IMR-90 (cell line): ENCODE results near the gene SPEM1. TPM values are rescaled to one million over a fixed set of nuclear protein-coding genes. Genes with fewer than 3 reads are reported as not detected.

Experiments used
- ATAC-seq: fragments of 200-7000 bp; cut with Tn5 transposase; 2 replicates; pipeline ENCODE4 v1.9.1; 2020; ENCODE audit warnings: low read depth, mild to moderate bottlenecking, moderate library complexity
- BruUV-seq: library from RNA; stranded (reverse); fragments of 400-500 nt; replicated peaks from 2 replicates; lab custom pipeline; 2021; lab: Mats Ljungman, UMichigan
- CTCF ChIA-PET: fragments of 300-600 bp; formaldehyde crosslinking; extraction: SDS; loops from one replicate; lab custom pipeline; 2021; ENCODE audit warnings: antibody characterized with exemption; lab: Yijun Ruan, JAX
- POLR2A ChIA-PET: fragments of 300-600 bp; sonication (Branson Sonifier 250); formaldehyde crosslinking; loops from one replicate; lab custom pipeline; 2022; ENCODE audit warnings: antibody characterized with exemption; ENCODE audit not compliant: unreplicated experiment; lab: Charles Lee
- DNase-seq: peaks from one replicate; pipeline ENCODE4 v3.0.0; 2013
- H2AFZ ChIP-seq: replicated peaks from 2 replicates; pipeline ENCODE3; 2013; ENCODE audit warnings: low read length, mild to moderate bottlenecking; ENCODE audit not compliant: poor library complexity
- H2AK5ac ChIP-seq: 2 replicates; pipeline ENCODE4 v1.6.1; 2013; ENCODE audit warnings: low read depth, low read length, inconsistent platforms
- H2AK9ac ChIP-seq: replicated peaks from 2 replicates; pipeline ENCODE3; 2013; ENCODE audit warnings: mild to moderate bottlenecking, low read depth, low read length, moderate library complexity; ENCODE audit not compliant: poor library complexity
- H2BK120ac ChIP-seq: 2 replicates; pipeline ENCODE4 v1.6.1; 2013; ENCODE audit warnings: low read depth, low read length, inconsistent platforms
- H2BK15ac ChIP-seq: 3 replicates; pipeline ENCODE4 v1.6.1; 2013; ENCODE audit warnings: low read depth, low read length, inconsistent platforms
- H2BK20ac ChIP-seq: 2 replicates; pipeline ENCODE4 v1.6.1; 2013; ENCODE audit warnings: low read depth, mild to moderate bottlenecking, inconsistent platforms, low read length, moderate library complexity
- H2BK5ac ChIP-seq: 2 replicates; pipeline ENCODE4 v1.6.1; 2013; ENCODE audit warnings: mild to moderate bottlenecking, low read depth, low read length, inconsistent platforms; ENCODE audit not compliant: poor library complexity, severe bottlenecking
- H3K14ac ChIP-seq: replicated peaks from 2 replicates; pipeline ENCODE4 v1.6.1; 2013; ENCODE audit warnings: low read depth, low read length, inconsistent platforms
- H3K18ac ChIP-seq: 2 replicates; pipeline ENCODE4 v1.6.1; 2013; ENCODE audit warnings: low read depth, low read length, control low read depth
- H3K23ac ChIP-seq: 2 replicates; pipeline ENCODE4 v1.6.1; 2013; ENCODE audit warnings: low read depth, low read length, inconsistent platforms
- H3K27ac ChIP-seq: 2 replicates; pipeline ENCODE4 v1.5.1; 2013; ENCODE audit warnings: mild to moderate bottlenecking, control low read depth, low read length; ENCODE audit not compliant: insufficient read depth
- H3K27me3 ChIP-seq: 2 replicates; pipeline ENCODE4 v1.6.1; 2013; ENCODE audit warnings: low read length; ENCODE audit not compliant: control insufficient read depth, insufficient read depth
- H3K36me3 ChIP-seq: 2 replicates; pipeline ENCODE4 v1.6.1; 2013; ENCODE audit warnings: low read length, mixed read lengths; ENCODE audit not compliant: control insufficient read depth, insufficient read depth
- H3K4ac ChIP-seq: 2 replicates; pipeline ENCODE4 v1.6.1; 2013; ENCODE audit warnings: low read depth, low read length, inconsistent platforms
- H3K4me1 ChIP-seq: 2 replicates; pipeline ENCODE4 v1.6.1; 2013; ENCODE audit warnings: low read length, mixed read lengths; ENCODE audit not compliant: control insufficient read depth, insufficient read depth
- H3K4me2 ChIP-seq: 2 replicates; pipeline ENCODE4 v1.6.1; 2013; ENCODE audit warnings: low read depth, mild to moderate bottlenecking, control low read depth, low read length, moderate library complexity
- H3K4me3 ChIP-seq: 2 replicates; pipeline ENCODE4 v1.5.1; 2013; ENCODE audit warnings: low read depth, mild to moderate bottlenecking, control low read depth, low read length, moderate library complexity; ENCODE audit not compliant: insufficient read depth
- H3K56ac ChIP-seq: 2 replicates; pipeline ENCODE4 v1.6.1; 2013; ENCODE audit warnings: low read length, inconsistent platforms; ENCODE audit not compliant: insufficient read depth; ENCODE audit errors: extremely low read depth
- H3K79me1 ChIP-seq, 2 experiments: 2 replicates each; pipeline ENCODE4 v1.6.1; 2013; ENCODE audit warnings: low read length in 2 of 2, inconsistent platforms in 1 of 2, low read depth in 1 of 2
- H3K9ac ChIP-seq: 2 replicates; pipeline ENCODE4 v1.6.1; 2013; ENCODE audit warnings: low read depth, low read length, control low read depth
- H3K9me1 ChIP-seq: 2 replicates; pipeline ENCODE4 v1.6.1; 2013; ENCODE audit warnings: low read length, inconsistent platforms; ENCODE audit not compliant: insufficient read depth
- H3K9me3 ChIP-seq: 2 replicates; pipeline ENCODE4 v1.6.1; 2013; ENCODE audit warnings: low read length; ENCODE audit not compliant: control insufficient read depth, insufficient read depth
- H4K20me1 ChIP-seq: 2 replicates; pipeline ENCODE4 v1.6.1; 2013; ENCODE audit warnings: low read length, inconsistent platforms; ENCODE audit not compliant: insufficient read depth
- H4K5ac ChIP-seq: 2 replicates; pipeline ENCODE4 v1.6.1; 2013; ENCODE audit warnings: mild to moderate bottlenecking, low read depth, low read length, control low read depth
- H4K8ac ChIP-seq, 2 experiments: 2 replicates each; pipeline ENCODE4 v1.6.1; 2013; ENCODE audit warnings: low read depth in 2 of 2, low read length in 2 of 2, control low read depth in 1 of 2, inconsistent platforms in 1 of 2
- H4K91ac ChIP-seq: 2 replicates; pipeline ENCODE4 v1.6.1; 2013; ENCODE audit warnings: low read depth, low read length, inconsistent platforms; ENCODE audit not compliant: insufficient read depth
- BHLHE40 ChIP-seq: fragments of 150-350 bp; IDR thresholded peaks from 2 replicates; pipeline ENCODE4 v1.6.1; 2016; ENCODE audit warnings: mild to moderate bottlenecking, low read depth, low read length
- CHD1 ChIP-seq: IDR thresholded peaks from 2 replicates; pipeline ENCODE4 v1.6.1; 2012; ENCODE audit warnings: low read depth, low read length, improper control_type of control experiment
- CTCF ChIP-seq: conservative IDR thresholded peaks from 2 replicates; pipeline ENCODE4 v1.5.1; 2012; ENCODE audit warnings: mild to moderate bottlenecking, low read depth, low read length, improper control_type of control experiment
- FOS ChIP-seq: fragments of 150-350 bp; IDR thresholded peaks from 2 replicates; pipeline ENCODE4 v1.6.1; 2016; ENCODE audit warnings: low read depth, low read length
- MAZ ChIP-seq: IDR thresholded peaks from 2 replicates; pipeline ENCODE4 v1.6.1; 2012; ENCODE audit warnings: low read depth, mild to moderate bottlenecking, low read length, improper control_type of control experiment, moderate library complexity, borderline replicate concordance
- MXI1 ChIP-seq: IDR thresholded peaks from 2 replicates; pipeline ENCODE4 v1.6.1; 2012; ENCODE audit warnings: low read depth, mild to moderate bottlenecking, low read length, moderate library complexity, borderline replicate concordance
- NFE2L2 ChIP-seq: fragments of 150-350 bp; IDR thresholded peaks from 2 replicates; pipeline ENCODE4 v1.6.1; 2016; ENCODE audit warnings: low read depth, mild to moderate bottlenecking, low read length
- POLR2A ChIP-seq: IDR thresholded peaks from 2 replicates; pipeline ENCODE4 v1.6.1; 2012; ENCODE audit warnings: mild to moderate bottlenecking, low read depth, low read length
- RAD21 ChIP-seq: IDR thresholded peaks from 2 replicates; pipeline ENCODE4 v1.6.1; 2012; ENCODE audit warnings: low read length, improper control_type of control experiment
- RFX5 ChIP-seq: IDR thresholded peaks from 2 replicates; pipeline ENCODE4 v1.8.0; 2012; ENCODE audit warnings: low read depth, mild to moderate bottlenecking, low read length, moderate library complexity
- SMC3 ChIP-seq: fragments of 150-350 bp; IDR thresholded peaks from 2 replicates; pipeline ENCODE4 v1.6.1; 2016; ENCODE audit warnings: low read depth, mild to moderate bottlenecking, antibody characterized with exemption, low read length, moderate library complexity
- WGBS, 2 experiments: methylation state at CpG; one replicate each; pipeline versions ENCODE4 v1.1.5 to v1.1.7; 2013; ENCODE audit warnings: missing lambda C conversion rate in 2 of 2; ENCODE audit not compliant: insufficient read length in 1 of 2; ENCODE audit errors: extremely low coverage in 2 of 2; 5-methylcytosine and 5-hydroxymethylcytosine counted together
- dilution Hi-C: fragments of 300-500 bp; cut with HindIII; formaldehyde crosslinking; loops from one replicate; pipeline ENCODE4 v1.14.3; 2018; ENCODE audit warnings: low sequenced_read_pairs; ENCODE audit not compliant: unreplicated experiment
- in situ Hi-C: fragments of 300-500 bp; cut with MboI; formaldehyde crosslinking; loops from 3 replicates; pipeline ENCODE4 v1.14.3; 2019; ENCODE audit warnings: low sequenced_read_pairs, inconsistent platforms, mixed read lengths
- intact Hi-C: fragments of 100-400 bp; cut with micrococcal nuclease; formaldehyde crosslinking; loops from 2 replicates; pipeline ENCODE4 v1.10.0; 2022
- polyA plus RNA-seq, 3 experiments: library from polyadenylated mRNA; depleted of rRNA; stranded (reverse); fragments of >200 nt; gene quantifications; 2 replicates each; pipeline ENCODE4 v1.2.3, GENCODE V29; 2012; ENCODE audit warnings: low replicate concordance in 1 of 3
- total RNA-seq: library from RNA; depleted of rRNA; stranded (reverse); fragments of >200 nt; gene quantifications from 2 replicates; pipeline ENCODE4 v1.2.3, GENCODE V29; 2012
- TF ChIP-seq, protein P1 (sequence below): fragments of 150-350 bp; IDR thresholded peaks from 2 replicates; pipeline ENCODE4 v1.6.1; 2017; ENCODE audit warnings: mild to moderate bottlenecking, antibody characterized with exemption, low read length, low read depth
- TF ChIP-seq, protein P2 (sequence below): fragments of 150-350 bp; IDR thresholded peaks from 2 replicates; pipeline ENCODE4 v1.6.1; 2016; ENCODE audit warnings: low read depth, mild to moderate bottlenecking, low read length, moderate library complexity, borderline replicate concordance

Gene SPEM1
- total and polyA plus RNA-seq, 2 of the 4 experiments (the other 2 are of a cell fraction): not detected

- peaks cover 3% of the 10 kb centered on the region; the same call in 1 of the 2 replicates for H4K20me1 ChIP-seq
- BruUV-seq: no TSS peak
- H3K9ac ChIP-seq: no peak overlapping the region
- no peaks in the 10 kb centered on the region for H3K9me3 ChIP-seq
- H3K27me3 ChIP-seq: peaks cover 34% of the 10 kb centered on the region
- no peak overlapping the region for H2BK15ac ChIP-seq
- peak overlapping the region; percentile 35 for H3K4me3 ChIP-seq
- intact Hi-C loops (loop anchor here (1.0 to 5.0 kb wide), 4 partner anchors 32 to 125 kb away; partner anchors contain the start of genes KCTD11, SENP3 and TMEM256), in situ Hi-C loops (no loop called here), dilution Hi-C loops (no loop called here)
- H4K5ac ChIP-seq: no peak overlapping the region; the same call in 1 of the 2 replicates
- peak overlapping the region; percentile 74 for H2AK5ac ChIP-seq
- DNase-seq (peak; percentile 75), ATAC-seq (peak; percentile 87)
- no peak overlapping the region for H2BK5ac ChIP-seq
- 4% methylated on average over 72 of the region's 92 CpGs; no CpG with 5 or more reads in 1 of the 2 experiments for WGBS, 2 experiments
- peaks cover 0 to 2% of the 10 kb centered on the region in 2 experiments; a peak in 1 of 4 replicates for H3K79me1 ChIP-seq
- H3K23ac ChIP-seq: no peak overlapping the region; the same call in 1 of the 2 replicates
- peak overlapping the region; percentile 11 to 66; a peak in 2 of 4 replicates for H4K8ac ChIP-seq
- POLR2A ChIA-PET: interaction anchor here (0.5 kb wide), 1 partner anchor 30 kb away, joined by 8 read pairs; no protein-coding TSS in a partner anchor
- no peak overlapping the region for H2BK120ac ChIP-seq
- H3K36me3 ChIP-seq: no peaks in the 10 kb centered on the region
- H3K18ac ChIP-seq: no peak overlapping the region
- H3K4me1 ChIP-seq: peaks cover 8% of the 10 kb centered on the region
- no peaks in the 10 kb centered on the region for H3K9me1 ChIP-seq
- H2AK9ac ChIP-seq: peak overlapping the region; percentile 18
- CTCF ChIA-PET: interaction anchor here (0.6 to 1.9 kb wide), 12 partner anchors 9 to 179 kb away, joined by 3 to 12 read pairs (median 4); partner anchors contain the start of genes SENP3, SPEM2 and TMEM256
- H4K91ac ChIP-seq: no peak overlapping the region
- no peak overlapping the region for H3K27ac ChIP-seq
- H2BK20ac ChIP-seq: no peak overlapping the region
- H2AFZ ChIP-seq: peak overlapping the region; percentile 81
- peak overlapping the region; percentile 84 for H3K4me2 ChIP-seq
- no peak overlapping the region for H3K56ac ChIP-seq
- no peak overlapping the region for H3K14ac ChIP-seq
- no peak overlapping the region for H3K4ac ChIP-seq
- peak; percentile 49; the same call in 1 of the 2 replicates for TF ChIP-seq MAZ
- TF ChIP-seq RFX5: no peak
- TF ChIP-seq, protein P1, sequence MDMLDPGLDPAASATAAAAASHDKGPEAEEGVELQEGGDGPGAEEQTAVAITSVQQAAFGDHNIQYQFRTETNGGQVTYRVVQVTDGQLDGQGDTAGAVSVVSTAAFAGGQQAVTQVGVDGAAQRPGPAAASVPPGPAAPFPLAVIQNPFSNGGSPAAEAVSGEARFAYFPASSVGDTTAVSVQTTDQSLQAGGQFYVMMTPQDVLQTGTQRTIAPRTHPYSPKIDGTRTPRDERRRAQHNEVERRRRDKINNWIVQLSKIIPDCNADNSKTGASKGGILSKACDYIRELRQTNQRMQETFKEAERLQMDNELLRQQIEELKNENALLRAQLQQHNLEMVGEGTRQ: peak; percentile 10; the same call in 1 of the 2 replicates
- TF ChIP-seq POLR2A: no peak
- TF ChIP-seq FOS: no peak
- TF ChIP-seq CHD1: no peak
- peak; percentile 82 for TF ChIP-seq RAD21
- TF ChIP-seq MXI1: peak; percentile 80
- TF ChIP-seq NFE2L2: no peak
- peak; percentile 94 for TF ChIP-seq CTCF
- peak; percentile 61 for TF ChIP-seq BHLHE40
- TF ChIP-seq, protein P2, sequence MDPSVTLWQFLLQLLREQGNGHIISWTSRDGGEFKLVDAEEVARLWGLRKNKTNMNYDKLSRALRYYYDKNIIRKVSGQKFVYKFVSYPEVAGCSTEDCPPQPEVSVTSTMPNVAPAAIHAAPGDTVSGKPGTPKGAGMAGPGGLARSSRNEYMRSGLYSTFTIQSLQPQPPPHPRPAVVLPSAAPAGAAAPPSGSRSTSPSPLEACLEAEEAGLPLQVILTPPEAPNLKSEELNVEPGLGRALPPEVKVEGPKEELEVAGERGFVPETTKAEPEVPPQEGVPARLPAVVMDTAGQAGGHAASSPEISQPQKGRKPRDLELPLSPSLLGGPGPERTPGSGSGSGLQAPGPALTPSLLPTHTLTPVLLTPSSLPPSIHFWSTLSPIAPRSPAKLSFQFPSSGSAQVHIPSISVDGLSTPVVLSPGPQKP: no peak
- peak; percentile 73 for TF ChIP-seq SMC3
These were observed 16.6 kb downstream of the SPEM1 start for GRCh38 chr17:7436556-7437368.
